GM21367 (cell line): ENCODE data around the gene AXIN2.

Experiments
- ATAC-seq: cut with Tn5 transposase; IDR thresholded peaks from one replicate; pipeline ENCODE4 v1.9.1; 2021; ENCODE audit not compliant: unreplicated experiment

Gene AXIN2

GRCh38 chr17:65561452-65562205 is at the start of gene AXIN2:
AXIN2 (minus strand) TSS chr17:65561648; CDS start chr17:65558620, 3,028 bp downstream.
- ATAC-seq = peak; percentile 85

GRCh38 chr17:65609749-65610148 is 48.3 kb upstream of the AXIN2 start:
- ATAC-seq = no peak

GRCh38 chr17:65609286-65609685 is 47.8 kb upstream of the AXIN2 start:
- ATAC-seq = no peak

GRCh38 chr17:65604070-65604469 is 42.6 kb upstream of the AXIN2 start:
- ATAC-seq = no peak

GRCh38 chr17:65601881-65602280 is 40.4 kb upstream of the AXIN2 start:
- no peak for ATAC-seq

- ATAC-seq = no peak
Observed at GRCh38 chr17:65601145-65601544, 39.7 kb upstream of the AXIN2 start.

GRCh38 chr17:65600518-65600917 is 39.1 kb upstream of the AXIN2 start:
- ATAC-seq = no peak

GRCh38 chr17:65599650-65600049 is 38.2 kb upstream of the AXIN2 start:
- no peak for ATAC-seq

GRCh38 chr17:65598746-65599145 is 37.3 kb upstream of the AXIN2 start:
- no peak for ATAC-seq

- ATAC-seq = no peak
Observed at GRCh38 chr17:65595071-65595656, 33.7 kb upstream of the AXIN2 start.

- no peak for ATAC-seq
Observed at GRCh38 chr17:65593855-65594845, 32.7 kb upstream of the AXIN2 start.

GRCh38 chr17:65593092-65593854 is 31.8 kb upstream of the AXIN2 start:
- ATAC-seq = no peak

- no peak for ATAC-seq
Observed at GRCh38 chr17:65592125-65592965, 30.9 kb upstream of the AXIN2 start.

GRCh38 chr17:65589321-65589720 is 27.9 kb upstream of the AXIN2 start:
- ATAC-seq = no peak

- ATAC-seq = no peak
Observed at GRCh38 chr17:65588181-65588808, 26.8 kb upstream of the AXIN2 start.

- no peak for ATAC-seq
Observed at GRCh38 chr17:65587534-65588180, 26.2 kb upstream of the AXIN2 start.

- no peak for ATAC-seq
Observed at GRCh38 chr17:65586899-65587298, 25.5 kb upstream of the AXIN2 start.

- no peak for ATAC-seq
Observed at GRCh38 chr17:65584604-65585521, 23.4 kb upstream of the AXIN2 start.
